MCF 10A (cell line): ENCODE measurements around the gene UBR1. TPM values are rescaled to one million over a fixed set of nuclear protein-coding genes. Genes with fewer than 3 reads are reported as not detected.

Experiments
- BruUV-seq: library from RNA; stranded (reverse); fragments of 400-500 nt; replicated peaks from 2 replicates; lab custom pipeline; 2021; lab: Mats Ljungman, UMichigan
- CTCF ChIA-PET: fragments of 300-600 bp; sonication (Branson Sonifier 250); formaldehyde crosslinking; extraction: SDS; loops from one replicate; lab custom pipeline; 2021; ENCODE audit warnings: antibody characterized with exemption, inconsistent platforms; lab: Yijun Ruan, JAX
- POLR2A ChIA-PET: fragments of 300-600, 350-650 bp; sonication (Branson Sonifier 250); formaldehyde crosslinking; extraction: SDS; loops from one replicate; lab custom pipeline; 2020; ENCODE audit warnings: antibody characterized with exemption, inconsistent platforms; lab: Yijun Ruan, JAX
- DNase-seq: peaks from one replicate; pipeline ENCODE4 v3.0.0-alpha.2; 2018; ENCODE audit not compliant: unreplicated experiment
- H3K27ac Mint-ChIP-seq: one replicate; pipeline ENCODE4 v1.8.0; 2022; ENCODE audit warnings: mild to moderate bottlenecking, low read depth, mixed read lengths; ENCODE audit not compliant: unreplicated experiment
- H3K27me3 Mint-ChIP-seq: one replicate; pipeline ENCODE4 v1.8.0; 2022; ENCODE audit warnings: mixed read lengths; ENCODE audit not compliant: insufficient read depth, unreplicated experiment
- H3K36me3 Mint-ChIP-seq: one replicate; pipeline ENCODE4 v1.8.0; 2022; ENCODE audit warnings: mild to moderate bottlenecking, moderate library complexity, mixed read lengths; ENCODE audit not compliant: insufficient read depth, unreplicated experiment
- H3K4me1 Mint-ChIP-seq: one replicate; pipeline ENCODE4 v1.8.0; 2022; ENCODE audit warnings: mixed read lengths; ENCODE audit not compliant: insufficient read depth, unreplicated experiment
- H3K4me3 Mint-ChIP-seq: one replicate; pipeline ENCODE4 v1.8.0; 2022; ENCODE audit warnings: mild to moderate bottlenecking, moderate library complexity, mixed read lengths; ENCODE audit not compliant: unreplicated experiment
- H3K9me3 Mint-ChIP-seq: one replicate; pipeline ENCODE4 v1.8.0; 2022; ENCODE audit warnings: mixed read lengths; ENCODE audit not compliant: unreplicated experiment
- intact Hi-C: fragments of 100-400 bp; cut with micrococcal nuclease; formaldehyde crosslinking; loops from 2 replicates; pipeline ENCODE4 v1.14.1; 2022
- total RNA-seq: library from RNA; stranded (reverse); gene quantifications from 2 replicates; pipeline ENCODE4 v1.2.3, GENCODE V29; 2022
- TF ChIP-seq, protein P1 (sequence below): fragments of 200-600 bp; IDR thresholded peaks from one replicate; pipeline ENCODE4 v1.8.0; 2022; ENCODE audit warnings: antibody characterized with exemption, mild to moderate bottlenecking; ENCODE audit not compliant: unreplicated experiment

The UBR1 gene
- total RNA-seq, 1 experiment from 2014 or later, result 25.6 TPM

DNA sequence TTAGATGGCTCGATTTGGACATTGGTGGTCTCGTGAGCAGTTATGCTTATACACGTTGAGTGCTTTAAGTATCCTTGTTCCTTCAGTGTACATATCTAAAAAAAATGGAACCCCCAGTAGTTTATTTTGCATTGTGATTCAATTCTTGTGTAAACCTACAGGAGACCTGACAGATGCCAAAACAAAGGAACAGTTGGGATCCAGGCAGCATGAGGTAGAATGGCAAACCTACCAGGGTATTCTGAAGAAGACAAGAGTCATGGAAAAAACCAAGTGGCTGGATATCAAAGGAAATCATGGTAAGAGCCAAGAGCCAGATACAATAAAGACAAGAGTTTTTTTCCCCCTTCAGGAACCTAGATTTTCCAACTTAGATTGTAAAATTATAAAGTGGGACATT, 29.5 kb upstream of the UBR1 start:
- H3K27ac Mint-ChIP-seq, result no peak overlapping the region
- H3K4me1 Mint-ChIP-seq, result peaks cover 10% of the 10 kb centered on the region
- no TSS peak for BruUV-seq
- ChIA-PET CTCF (no interaction called here), POLR2A (interaction anchor here (1.6 to 1.8 kb wide), 3 partner anchors 15 to 33 kb away, joined by 3 to 8 read pairs (median 6); no protein-coding TSS in a partner anchor)
- no peak overlapping the region for H3K4me3 Mint-ChIP-seq
- intact Hi-C loops, result loop anchor here (10.0 kb wide), 1 partner anchor 49 kb away; the partner anchor contains the start of gene CCNDBP1
- TF ChIP-seq, protein P1, sequence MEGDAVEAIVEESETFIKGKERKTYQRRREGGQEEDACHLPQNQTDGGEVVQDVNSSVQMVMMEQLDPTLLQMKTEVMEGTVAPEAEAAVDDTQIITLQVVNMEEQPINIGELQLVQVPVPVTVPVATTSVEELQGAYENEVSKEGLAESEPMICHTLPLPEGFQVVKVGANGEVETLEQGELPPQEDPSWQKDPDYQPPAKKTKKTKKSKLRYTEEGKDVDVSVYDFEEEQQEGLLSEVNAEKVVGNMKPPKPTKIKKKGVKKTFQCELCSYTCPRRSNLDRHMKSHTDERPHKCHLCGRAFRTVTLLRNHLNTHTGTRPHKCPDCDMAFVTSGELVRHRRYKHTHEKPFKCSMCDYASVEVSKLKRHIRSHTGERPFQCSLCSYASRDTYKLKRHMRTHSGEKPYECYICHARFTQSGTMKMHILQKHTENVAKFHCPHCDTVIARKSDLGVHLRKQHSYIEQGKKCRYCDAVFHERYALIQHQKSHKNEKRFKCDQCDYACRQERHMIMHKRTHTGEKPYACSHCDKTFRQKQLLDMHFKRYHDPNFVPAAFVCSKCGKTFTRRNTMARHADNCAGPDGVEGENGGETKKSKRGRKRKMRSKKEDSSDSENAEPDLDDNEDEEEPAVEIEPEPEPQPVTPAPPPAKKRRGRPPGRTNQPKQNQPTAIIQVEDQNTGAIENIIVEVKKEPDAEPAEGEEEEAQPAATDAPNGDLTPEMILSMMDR, result no peak
- peaks cover 20% of the 10 kb centered on the region for H3K36me3 Mint-ChIP-seq
- DNase-seq, result no peak
- no peaks in the 10 kb centered on the region for H3K9me3 Mint-ChIP-seq
- no peaks in the 10 kb centered on the region for H3K27me3 Mint-ChIP-seq

DNA sequence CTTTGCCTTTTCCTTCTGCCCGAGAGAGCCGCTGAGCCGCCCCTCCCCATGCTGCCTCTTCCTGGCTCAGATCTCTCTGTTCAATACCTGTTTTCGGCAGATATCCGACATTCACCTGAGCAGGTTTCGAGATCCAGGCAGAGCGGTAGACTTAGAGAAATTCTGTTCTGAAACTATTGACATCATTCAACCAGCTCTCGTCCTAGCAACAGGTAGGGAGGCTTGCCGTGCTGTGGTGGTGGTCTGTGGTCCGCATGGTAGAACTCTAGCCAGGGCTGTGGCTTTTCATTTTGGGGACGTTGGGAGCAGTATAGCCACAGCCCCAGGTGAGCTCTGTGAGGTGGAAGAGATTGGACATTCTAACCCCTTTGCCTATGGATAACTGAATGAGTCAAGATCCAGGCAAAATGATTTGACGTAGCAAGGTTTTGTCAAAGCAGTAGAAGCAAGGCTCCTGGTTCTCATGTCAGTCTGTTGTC, 28.4 kb upstream of the UBR1 start:
- Mint-ChIP-seq H3K27me3 (no peaks in the 10 kb centered on the region), H3K36me3 (peaks cover 11% of the 10 kb centered on the region), H3K4me1 (peaks cover 10% of the 10 kb centered on the region), H3K4me3 (peak overlapping the region; percentile 77), H3K27ac (peak overlapping the region; percentile 82), H3K9me3 (peaks cover 6% of the 10 kb centered on the region)
- peak; percentile 6 for DNase-seq
- TF ChIP-seq, protein P1, result no peak
- ChIA-PET CTCF (no interaction called here), POLR2A (interaction anchor here (0.6 to 4.2 kb wide), 18 partner anchors 12 to 159 kb away, joined by 3 to 58 read pairs (median 4); partner anchors contain the start of genes CCNDBP1 and UBR1)
- no TSS peak for BruUV-seq
- intact Hi-C loops, result loop anchor here (10.0 kb wide), 1 partner anchor 51 kb away; the partner anchor contains the start of gene CCNDBP1

DNA sequence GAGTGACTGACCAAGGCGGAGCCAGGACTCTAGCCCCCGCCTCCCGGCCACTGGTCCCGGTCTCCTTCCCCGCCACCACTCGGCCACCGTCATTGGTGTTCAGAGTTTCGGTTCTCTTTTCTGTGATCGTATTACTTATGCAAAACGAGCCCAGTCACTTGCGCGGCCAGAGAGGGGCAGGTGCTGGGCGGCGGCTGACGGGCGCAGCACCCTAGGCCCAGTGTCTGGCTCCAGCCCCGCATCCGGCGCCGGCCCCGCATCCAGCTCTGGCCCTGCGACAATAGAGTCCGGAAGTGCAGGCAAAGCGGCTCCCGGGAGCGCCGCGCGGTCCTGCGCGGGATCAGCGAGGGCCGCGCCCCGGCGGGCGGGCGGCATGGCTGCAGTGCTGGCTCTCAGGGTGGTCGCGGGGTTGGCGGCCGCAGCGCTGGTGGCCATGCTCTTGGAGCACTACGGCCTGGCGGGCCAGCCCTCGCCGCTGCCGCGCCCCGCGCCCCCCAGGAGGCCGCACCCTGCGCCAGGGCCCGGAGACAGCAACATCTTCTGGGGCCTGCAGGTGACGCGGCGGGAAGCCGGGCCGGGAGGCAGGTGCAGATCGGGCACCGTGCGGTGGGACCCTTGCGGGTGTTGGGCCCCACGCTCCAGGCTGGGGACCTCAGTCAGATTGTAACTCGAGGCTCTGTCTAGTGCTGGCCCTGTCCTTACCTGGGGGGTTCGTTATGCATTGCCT, 27.8 kb upstream of the UBR1 start, which contains the start of gene TMEM62:
Gene TMEM62, plus strand, starts transcription at position 157 of the 727 bp plus-strand sequence. Its CDS starts 217 bp downstream, at position 374.
- TF ChIP-seq, protein P1, result no peak
- no TSS peak for BruUV-seq
- H3K9me3 Mint-ChIP-seq, result peaks cover 12% of the 10 kb centered on the region
- no peaks in the 10 kb centered on the region for H3K27me3 Mint-ChIP-seq
- POLR2A ChIA-PET, result interaction anchor here (0.7 to 4.2 kb wide), 21 partner anchors 11 to 198 kb away, joined by 3 to 58 read pairs (median 4); partner anchors contain the start of genes CCNDBP1 and UBR1
- DNase-seq, result peak; percentile 87
- H3K27ac Mint-ChIP-seq, result peak within 1 kb of the TSS; percentile 82
- peak within 1 kb of the TSS; percentile 77 for H3K4me3 Mint-ChIP-seq
- intact Hi-C loops, result loop anchor here (10.0 kb wide), 1 partner anchor 51 kb away; the partner anchor contains the start of gene CCNDBP1
- CTCF ChIA-PET, result interaction anchor here (1.0 kb wide), 1 partner anchor 152 kb away, joined by 3 read pairs; no protein-coding TSS in a partner anchor
- peaks cover 6% of the 10 kb centered on the region for H3K36me3 Mint-ChIP-seq
- H3K4me1 Mint-ChIP-seq, result peaks cover 10% of the 10 kb centered on the region
